Activated CD8-positive, alpha-beta T cell treated with anti-CD3 and anti-CD28 coated beads for 36 hours (primary cell): ENCODE measurements around the gene GPX4. TPM values are rescaled to one million over a fixed set of nuclear protein-coding genes. Genes with fewer than 3 reads are reported as not detected.
A peak's percentile ranks its signal among the peaks of the same experiment; 100 is the strongest.

Experiments used
- ATAC-seq: fragments of 200-7000 bp; cut with Tn5 transposase; one replicate; pipeline ENCODE4 v1.10.0; 2021; ENCODE audit warnings: mild to moderate bottlenecking, moderate library complexity
- CTCF ChIA-PET: fragments of 350-600 bp; sonication (Branson Sonifier 250); formaldehyde crosslinking; loops from one replicate; lab custom pipeline; 2021; ENCODE audit warnings: antibody characterized with exemption; lab: Charles Lee
- POLR2A ChIA-PET: fragments of 350-600 bp; sonication (Branson Sonifier 250); formaldehyde crosslinking; loops from one replicate; lab custom pipeline; 2021; ENCODE audit warnings: antibody characterized with exemption; lab: Charles Lee
- DNase-seq: peaks from one replicate; pipeline ENCODE4 v3.0.0-alpha.2; 2020
- H3K27ac Mint-ChIP-seq: one replicate; pipeline ENCODE4 v1.8.0; 2021; ENCODE audit warnings: mild to moderate bottlenecking, mixed read lengths
- H3K27me3 Mint-ChIP-seq: one replicate; pipeline ENCODE4 v1.8.0; 2021; ENCODE audit warnings: mixed read lengths
- H3K36me3 Mint-ChIP-seq: one replicate; pipeline ENCODE4 v1.8.0; 2021; ENCODE audit warnings: low read depth, mixed read lengths
- H3K4me1 Mint-ChIP-seq: one replicate; pipeline ENCODE4 v1.8.0; 2021; ENCODE audit warnings: low read depth, mixed read lengths
- H3K4me3 Mint-ChIP-seq: one replicate; pipeline ENCODE4 v1.8.0; 2021; ENCODE audit warnings: mild to moderate bottlenecking, moderate library complexity, mixed read lengths
- H3K9me3 Mint-ChIP-seq: one replicate; pipeline ENCODE4 v1.8.0; 2021; ENCODE audit warnings: mixed read lengths
- CTCF ChIP-seq: fragments of 200-600 bp; IDR thresholded peaks from one replicate; pipeline ENCODE4 v1.8.0; 2022; ENCODE audit warnings: antibody characterized with exemption, mild to moderate bottlenecking
- intact Hi-C: fragments of 100-400 bp; cut with micrococcal nuclease; formaldehyde crosslinking; loops from one replicate; pipeline ENCODE4 v1.10.0; 2022
- total RNA-seq, 2 experiments: library from RNA; stranded (reverse); gene quantifications; one replicate each; pipeline ENCODE4 v1.2.3, GENCODE V29; 2021

GPX4 gene
- total RNA-seq, 2 experiments from 2014 or later: 224 to 232 TPM

- CTCF ChIA-PET: interaction anchor here (1.0 to 3.6 kb wide), 7 partner anchors 9 to 165 kb away, joined by 3 to 17 read pairs (median 5); partner anchors contain the start of genes ARHGAP45 and CNN2
- H3K27me3 Mint-ChIP-seq: no peaks in the 10 kb centered on the region
- peaks cover 68% of the 10 kb centered on the region for H3K4me1 Mint-ChIP-seq
- intact Hi-C loops: loop anchor here (5.0 kb wide), 1 partner anchor 49 kb away; the partner anchor contains the start of gene CNN2
- H3K27ac Mint-ChIP-seq: peak overlapping the region; percentile 83
- no peak for ATAC-seq
- POLR2A ChIA-PET: interaction anchor here (0.6 to 12.2 kb wide), 9 partner anchors 9 to 165 kb away, joined by 3 to 148 read pairs (median 4); partner anchors contain the start of genes ARHGAP45, CNN2 and RNU6-2
- H3K4me3 Mint-ChIP-seq: peak overlapping the region; percentile 24
- no peaks in the 10 kb centered on the region for H3K9me3 Mint-ChIP-seq
- peaks cover 64% of the 10 kb centered on the region for H3K36me3 Mint-ChIP-seq
- TF ChIP-seq CTCF: no peak
- DNase-seq: no peak
These were observed 27.8 kb upstream of the GPX4 start for GRCh38 chr19:1076046-1076386.

- ChIA-PET CTCF (interaction anchor here (1.1 to 3.6 kb wide), 5 partner anchors 10 to 55 kb away, joined by 3 to 17 read pairs (median 6); partner anchors contain the start of genes ARHGAP45 and RNU6-2), POLR2A (interaction anchor here (0.9 to 12.2 kb wide), 10 partner anchors 10 to 164 kb away, joined by 3 to 148 read pairs (median 6); partner anchors contain the start of genes ARHGAP45, CNN2, POLR2E and RNU6-2)
- DNase-seq (peak; percentile 97), ATAC-seq (peak; percentile 74)
- Mint-ChIP-seq H3K36me3 (peaks cover 64% of the 10 kb centered on the region), H3K27ac (peak overlapping the region; percentile 88), H3K9me3 (no peaks in the 10 kb centered on the region), H3K4me1 (peaks cover 69% of the 10 kb centered on the region), H3K4me3 (peak overlapping the region; percentile 71), H3K27me3 (no peaks in the 10 kb centered on the region)
- intact Hi-C loops: loop anchor here (5.0 kb wide), 1 partner anchor 50 kb away; the partner anchor contains the start of gene CNN2
- no peak for TF ChIP-seq CTCF
These were observed 26.8 kb upstream of the GPX4 start for GRCh38 chr19:1076951-1077350.

DNA sequence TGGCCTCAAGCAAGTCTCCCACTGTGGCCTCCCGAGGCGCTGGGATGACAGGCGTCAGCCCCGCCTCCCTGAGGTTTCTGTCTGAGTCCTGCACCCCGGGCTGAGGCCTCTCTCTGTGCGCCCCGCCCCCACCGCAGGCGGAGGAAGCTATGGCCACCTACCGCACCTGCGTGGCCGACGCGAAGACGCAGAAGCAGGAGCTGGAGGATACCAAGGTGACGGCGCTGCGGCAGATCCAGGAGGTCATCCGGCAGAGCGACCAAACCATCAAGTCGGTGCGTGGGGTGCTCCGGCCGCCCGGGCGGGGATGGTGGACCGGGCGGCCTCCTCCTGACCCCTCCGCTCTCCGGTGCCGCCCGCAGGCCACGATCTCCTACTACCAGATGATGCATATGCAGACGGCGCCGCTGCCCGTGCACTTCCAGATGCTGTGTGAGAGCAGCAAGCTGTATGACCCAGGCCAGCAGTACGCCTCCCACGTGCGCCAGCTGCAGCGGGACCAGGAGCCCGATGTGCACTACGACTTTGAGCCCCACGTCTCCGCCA lies 24.2 kb upstream of the GPX4 start:
- no peaks in the 10 kb centered on the region for H3K27me3 Mint-ChIP-seq
- intact Hi-C loops: loop anchor here (5.0 kb wide), 1 partner anchor 52 kb away; the partner anchor contains the start of gene CNN2
- POLR2A ChIA-PET: interaction anchor here (0.9 to 12.2 kb wide), 12 partner anchors 8 to 190 kb away, joined by 3 to 148 read pairs (median 6); partner anchors contain the start of genes ARHGAP45, CBARP, CIRBP and POLR2E
- H3K9me3 Mint-ChIP-seq: no peaks in the 10 kb centered on the region
- peak; percentile 92 for DNase-seq
- H3K4me3 Mint-ChIP-seq: peak overlapping the region; percentile 16
- ATAC-seq: peak; percentile 14
- peak overlapping the region; percentile 61 for H3K27ac Mint-ChIP-seq
- peaks cover 59% of the 10 kb centered on the region for H3K4me1 Mint-ChIP-seq
- CTCF ChIA-PET: interaction anchor here (0.6 to 3.9 kb wide), 7 partner anchors 13 to 164 kb away, joined by 3 to 22 read pairs (median 4); partner anchors contain the start of gene ARHGAP45
- H3K36me3 Mint-ChIP-seq: peaks cover 64% of the 10 kb centered on the region
- no peak for TF ChIP-seq CTCF

DNA sequence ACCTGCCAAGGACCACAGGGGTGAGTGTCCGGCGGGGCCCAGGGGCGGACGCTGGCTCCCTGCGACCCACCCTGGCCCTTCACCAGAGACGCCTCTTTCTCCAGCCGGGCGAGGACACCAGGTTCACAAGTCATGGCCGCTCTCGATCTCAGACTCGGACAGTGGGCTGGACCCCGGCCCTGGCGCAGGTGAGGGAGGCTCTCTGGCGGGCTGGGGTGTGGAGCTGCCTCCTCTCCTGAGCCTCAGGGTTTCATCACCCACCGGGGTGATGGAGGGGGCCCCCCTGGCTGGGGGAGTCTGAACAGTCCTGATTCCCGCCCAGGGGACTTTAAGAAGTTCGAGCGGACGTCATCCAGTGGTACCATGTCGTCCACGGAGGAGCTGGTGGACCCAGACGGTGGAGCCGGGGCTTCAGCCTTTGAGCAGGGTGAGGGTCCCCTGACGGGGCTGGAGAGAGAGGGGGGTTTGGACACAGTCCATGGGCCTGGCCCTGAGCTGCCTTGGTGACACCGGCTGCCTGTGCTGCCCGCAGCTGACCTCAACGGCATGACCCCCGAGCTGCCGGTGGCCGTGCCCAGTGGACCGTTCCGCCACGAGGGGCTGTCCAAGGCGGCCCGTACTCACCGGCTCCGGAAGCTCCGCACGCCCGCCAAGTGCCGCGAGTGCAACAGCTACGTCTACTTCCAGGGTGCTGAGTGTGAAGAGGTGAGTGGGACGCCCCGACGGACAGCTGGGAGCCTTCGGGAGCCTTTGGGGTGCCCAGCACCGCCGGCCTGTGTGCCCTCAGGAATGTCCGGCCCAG lies 23.2 kb upstream of the GPX4 start:
- DNase-seq (peak; percentile 7), ATAC-seq (no peak)
- no peak for TF ChIP-seq CTCF
- ChIA-PET CTCF (interaction anchor here (0.6 to 3.9 kb wide), 9 partner anchors 10 to 164 kb away, joined by 3 to 22 read pairs (median 4); partner anchors contain the start of gene ARHGAP45), POLR2A (interaction anchor here (0.9 to 12.2 kb wide), 15 partner anchors 7 to 189 kb away, joined by 3 to 148 read pairs (median 5); partner anchors contain the start of genes ARHGAP45, CBARP, CIRBP and CNN2)
- intact Hi-C loops: no loop called here
- Mint-ChIP-seq H3K27me3 (no peaks in the 10 kb centered on the region), H3K27ac (no peak overlapping the region), H3K4me3 (no peak overlapping the region), H3K4me1 (peaks cover 62% of the 10 kb centered on the region), H3K9me3 (no peaks in the 10 kb centered on the region), H3K36me3 (peaks cover 69% of the 10 kb centered on the region)
